ENCODE data around the gene POLR2A.

- TF ChIP-seq CTCF (IDR thresholded peaks at IDR 0.05) (no peak), POLR2A (IDR thresholded peaks at IDR 0.05) (no peak)
These were observed 782 bp downstream of the POLR2A start for GRCh38 chr17:7484919-7485377.

All from esophagus squamous epithelium (tissue), 4 donors.